Endothelial cell of umbilical vein (primary cell): ENCODE measurements around the gene FNDC1. TPM values are rescaled to one million over a fixed set of nuclear protein-coding genes. Genes with fewer than 3 reads are reported as not detected.

Source experiments
- BruUV-seq: library from RNA; stranded (reverse); fragments of 400-500 nt; replicated peaks from 2 replicates; lab custom pipeline; 2021; lab: Mats Ljungman, UMichigan
- CTCF ChIA-PET: fragments of 300-600, 350-600 bp; sonication (Branson Sonifier 250); formaldehyde crosslinking; loops from one replicate; lab custom pipeline; 2021; ENCODE audit warnings: antibody characterized with exemption, inconsistent platforms; lab: Charles Lee
- POLR2A ChIA-PET: fragments of 300-600, 350-600 bp; sonication (Branson Sonifier 250); formaldehyde crosslinking; loops from one replicate; lab custom pipeline; 2021; ENCODE audit warnings: antibody characterized with exemption, inconsistent platforms; lab: Charles Lee
- DNase-seq: peaks from one replicate; pipeline ENCODE4 v3.0.0-alpha.2; 2011; ENCODE audit warnings: low read depth, low spot score
- FAIRE-seq: peaks from 2 replicates; lab custom pipeline; 2011; peaks lifted over from hg19 to GRCh38; lab: Jason Lieb, UNC
- H2AFZ ChIP-seq: 2 replicates; pipeline ENCODE4 v1.6.0; 2012; ENCODE audit warnings: low read depth, low read length, control low read depth, inconsistent platforms
- H3K27ac ChIP-seq: 2 replicates; pipeline ENCODE4 v1.5.1; 2011; ENCODE audit warnings: low read depth, mild to moderate bottlenecking, control low read depth, low read length, moderate library complexity; ENCODE audit not compliant: insufficient read depth
- H3K27me3 ChIP-seq, 2 experiments: 2 replicates each; pipeline versions ENCODE4 v1.6.0 to v1.6.1; 2011; ENCODE audit warnings: low read length in 2 of 2, mixed read lengths in 1 of 2; ENCODE audit not compliant: control insufficient read depth in 2 of 2, insufficient read depth in 2 of 2
- H3K36me3 ChIP-seq, 2 experiments: 2 replicates in 1 of 2; 3 replicates in 1 of 2; pipeline ENCODE4 v1.5.1; 2011; ENCODE audit warnings: low read length in 2 of 2, mild to moderate bottlenecking in 1 of 2, moderate library complexity in 1 of 2; ENCODE audit not compliant: control insufficient read depth in 2 of 2, insufficient read depth in 2 of 2; ENCODE audit errors: extremely low read depth in 1 of 2
- H3K4me1 ChIP-seq: 3 replicates; pipeline ENCODE4 v1.5.1; 2011; ENCODE audit warnings: mild to moderate bottlenecking, low read length; ENCODE audit not compliant: control insufficient read depth, insufficient read depth; ENCODE audit errors: extremely low read depth
- H3K4me2 ChIP-seq: 2 replicates; pipeline ENCODE4 v1.6.1; 2011; ENCODE audit warnings: low read length, control low read depth, mixed read lengths; ENCODE audit not compliant: insufficient read depth
- H3K4me3 ChIP-seq, 3 experiments: fragments of 200-600 bp in 1 of 3; sonication (generic), shearing (Covaris generic) in 1 of 3; replicated peaks in 1 of 3; 2 replicates each; pipeline ENCODE4 v1.5.1; 2011 to 2016; ENCODE audit warnings: control low read depth in 3 of 3, low read length in 3 of 3, mild to moderate bottlenecking in 2 of 3, inconsistent platforms in 1 of 3, low read depth in 1 of 3, moderate library complexity in 1 of 3; ENCODE audit not compliant: insufficient read depth in 1 of 3
- H3K79me2 ChIP-seq: 2 replicates; pipeline ENCODE4 v1.6.0; 2012; ENCODE audit warnings: low read length, inconsistent platforms; ENCODE audit not compliant: control insufficient read depth, insufficient read depth
- H3K9ac ChIP-seq: replicated peaks from 2 replicates; pipeline ENCODE3; 2011; ENCODE audit warnings: low read length, control low read depth; ENCODE audit not compliant: insufficient read depth; ENCODE audit errors: extremely low read depth
- H3K9me1 ChIP-seq: replicated peaks from 3 replicates; pipeline ENCODE4 v1.6.0; 2011; ENCODE audit warnings: mild to moderate bottlenecking, low read length; ENCODE audit not compliant: control insufficient read depth, insufficient read depth; ENCODE audit errors: extremely low read depth
- H3K9me3 ChIP-seq: replicated peaks from 2 replicates; pipeline ENCODE4 v1.5.1; 2012; ENCODE audit warnings: low read length, inconsistent platforms; ENCODE audit not compliant: control insufficient read depth, insufficient read depth
- H4K20me1 ChIP-seq: replicated peaks from 2 replicates; pipeline ENCODE3; 2011; ENCODE audit warnings: mild to moderate bottlenecking, low read length; ENCODE audit not compliant: control insufficient read depth, insufficient read depth; ENCODE audit errors: extremely low read depth
- CTCF ChIP-seq, 2 donors: IDR thresholded peaks; 1 replicate in 1 of 2; 2 replicates in 1 of 2; pipeline ENCODE4 v1.5.1; 2011; ENCODE audit warnings: low read length in 2 of 2, mild to moderate bottlenecking in 2 of 2, moderate library complexity in 2 of 2, control low read depth in 1 of 2, inconsistent platforms in 1 of 2, low read depth in 1 of 2; ENCODE audit not compliant: insufficient read depth in 1 of 2; ENCODE audit errors: extremely low read depth in 1 of 2
- EZH2 ChIP-seq: IDR thresholded peaks from 2 replicates; pipeline ENCODE4 v1.6.1; 2012; ENCODE audit warnings: borderline replicate concordance, low read depth, mild to moderate bottlenecking, moderate library complexity, low read length, inconsistent platforms; ENCODE audit not compliant: severe bottlenecking
- FOS ChIP-seq: IDR thresholded peaks from 2 replicates; pipeline ENCODE4 v1.6.1; 2011; ENCODE audit warnings: mild to moderate bottlenecking, low read length, moderate library complexity, borderline replicate concordance; ENCODE audit not compliant: insufficient read depth
- GATA2 ChIP-seq: IDR thresholded peaks from 2 replicates; pipeline ENCODE4 v1.7.0; 2011; ENCODE audit warnings: low read depth, mild to moderate bottlenecking, moderate library complexity, mixed read lengths, low read length; ENCODE audit not compliant: insufficient read length, insufficient read depth
- JUN ChIP-seq: IDR thresholded peaks from 2 replicates; pipeline ENCODE4 v1.6.1; 2011; ENCODE audit warnings: borderline replicate concordance, low read depth; ENCODE audit not compliant: insufficient read length, insufficient read depth
- MAX ChIP-seq: IDR thresholded peaks from 2 replicates; pipeline ENCODE4 v1.6.1; 2011; ENCODE audit not compliant: insufficient read depth, insufficient read length
- MYC ChIP-seq: IDR thresholded peaks from one replicate; pipeline ENCODE4 v1.6.1; 2011; ENCODE audit warnings: mild to moderate bottlenecking, low read depth, low read length
- POLR2A ChIP-seq: IDR thresholded peaks from 2 replicates; pipeline ENCODE4 v1.6.1; 2012; ENCODE audit warnings: low read depth, mild to moderate bottlenecking, control low read depth, low read length
- POLR2AphosphoS5 ChIP-seq: IDR thresholded peaks from 2 replicates; pipeline ENCODE4 v1.6.1; 2012; ENCODE audit warnings: low read depth, mild to moderate bottlenecking, control low read depth, low read length, moderate library complexity; ENCODE audit not compliant: insufficient read depth
- dilution Hi-C: fragments of 300-500 bp; cut with MboI; formaldehyde crosslinking; loops from one replicate; pipeline ENCODE4 v1.15.0; 2019; ENCODE audit warnings: low sequenced_read_pairs; ENCODE audit not compliant: extremely low pct_ligation_motif_present
- intact Hi-C: fragments of 100-400 bp; cut with micrococcal nuclease; formaldehyde crosslinking; loops from one replicate; pipeline ENCODE4 v1.10.0; 2022
- polyA plus RNA-seq, 4 experiments: library from polyadenylated mRNA; depleted of rRNA in 3 of 4; stranded (reverse) in 3 of 4; unstranded in 1 of 4; fragments of >200 nt; gene quantifications; 2 replicates each; pipeline versions ENCODE4 v1.2.1 to v1.2.3, GENCODE V29; 2011 to 2012; ENCODE audit warnings: missing spikeins in 1 of 4
- total RNA-seq: library from RNA; stranded (reverse); gene quantifications from 2 replicates; pipeline ENCODE4 v1.2.3, GENCODE V29; 2021

The FNDC1 gene
- total and polyA plus RNA-seq, 2 donors (not counting 3 experiments of a cell fraction or from before 2014, with no cell fraction given), result 0.04 TPM; not detected in 1

DNA sequence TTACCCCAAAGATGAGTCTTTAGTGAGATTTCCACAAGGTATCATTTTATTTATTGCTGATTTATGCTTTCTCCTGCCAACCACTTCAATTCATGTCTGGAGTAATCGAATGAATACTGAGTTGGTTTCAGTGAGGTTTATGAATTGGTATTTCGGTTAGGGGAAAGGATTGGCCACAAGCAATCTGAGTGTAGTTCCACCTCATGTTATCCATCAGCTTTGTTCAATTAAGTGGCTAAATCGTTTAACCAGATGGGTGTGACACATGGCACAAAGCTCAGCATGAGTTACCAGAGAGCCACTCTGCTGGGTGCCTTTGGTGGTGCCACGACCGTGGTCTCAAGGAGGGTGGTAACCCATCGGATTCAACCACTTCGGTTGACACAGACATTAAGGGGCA, 148.2 kb downstream of the FNDC1 start:
- ChIA-PET CTCF (no interaction called here), POLR2A (no interaction called here)
- no peaks in the 10 kb centered on the region for H3K27me3 ChIP-seq
- H4K20me1 ChIP-seq, result no peaks in the 10 kb centered on the region
- H3K27ac ChIP-seq, result no peak overlapping the region
- H3K4me2 ChIP-seq, result no peak overlapping the region
- FAIRE-seq (no peak), DNase-seq (no peak)
- H3K9ac ChIP-seq, result no peak overlapping the region
- BruUV-seq, result no TSS peak
- no peak overlapping the region for H2AFZ ChIP-seq
- H3K36me3 ChIP-seq, result no peaks in the 10 kb centered on the region
- H3K4me1 ChIP-seq, result no peaks in the 10 kb centered on the region
- no peaks in the 10 kb centered on the region for H3K9me1 ChIP-seq
- TF ChIP-seq GATA2 (no peak), POLR2A (no peak), FOS (no peak), MYC (no peak), JUN (no peak), CTCF (IDR thresholded peaks at IDR 0.05; ENCODE audit: extremely low read depth in 1 of 2, insufficient read depth in 1 of 2, low read depth in 1 of 2, low read length in 2 of 2) (no peak), POLR2AphosphoS5 (no peak), MAX (no peak), EZH2 (no peak)
- dilution Hi-C loops, result no loop called here
- peaks cover 8% of the 10 kb centered on the region for H3K9me3 ChIP-seq
- no peak overlapping the region for H3K4me3 ChIP-seq
- intact Hi-C loops, result no loop called here
- H3K79me2 ChIP-seq, result no peaks in the 10 kb centered on the region
